ENCODE results near the gene APBB2.

APBB2 gene

DNA sequence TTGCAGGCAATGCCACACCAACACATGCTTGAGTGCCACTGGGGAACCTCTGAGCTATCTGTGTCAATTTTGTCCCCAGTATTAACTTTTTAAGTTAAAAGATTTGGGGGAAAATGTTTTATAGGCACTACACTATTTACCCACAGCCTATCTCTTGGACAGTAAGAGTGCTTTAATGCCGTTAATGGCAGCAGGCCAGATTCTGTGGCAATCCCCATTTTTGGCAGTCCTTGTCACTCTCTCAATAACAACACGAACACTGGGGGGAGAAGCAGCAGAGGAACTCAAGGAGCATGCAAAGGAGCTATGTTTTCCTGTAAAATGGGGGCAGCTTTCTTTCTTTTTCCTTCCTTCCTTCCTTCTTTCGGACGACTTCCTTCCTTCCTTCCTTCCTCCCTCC lies 296.0 kb downstream of the APBB2 start:
- TF ChIP-seq GATA3 (IDR thresholded peaks at IDR 0.05; ENCODE audit: low read depth, low read length) = no peak
- no peak for TF ChIP-seq GATA2 (IDR thresholded peaks at IDR 0.05; ENCODE audit: low read depth, low read length)

GRCh38 chr4:40916880-40917279 lies 297.5 kb downstream of the APBB2 start:
- TF ChIP-seq GATA2 (IDR thresholded peaks at IDR 0.05; ENCODE audit: low read depth, low read length) = no peak
- TF ChIP-seq GATA3 (IDR thresholded peaks at IDR 0.05; ENCODE audit: low read depth, low read length) = no peak

DNA sequence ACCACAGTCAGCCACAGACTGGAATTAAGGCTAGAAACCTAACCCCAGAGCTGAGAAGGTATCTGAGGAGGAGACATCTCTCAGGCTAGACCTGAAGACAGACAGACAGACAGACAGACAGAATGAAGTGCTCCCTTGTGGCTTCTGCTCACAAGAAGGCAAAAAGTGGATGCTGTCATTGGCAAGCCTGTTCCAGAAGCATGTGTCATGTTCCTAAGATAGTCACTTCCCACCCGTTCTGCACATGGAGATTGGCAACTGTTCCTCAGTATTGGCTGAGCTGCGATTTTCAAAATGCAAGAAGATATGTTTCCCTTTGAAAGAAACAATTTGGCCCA lies 298.2 kb downstream of the APBB2 start:
- no peak for TF ChIP-seq GATA2 (IDR thresholded peaks at IDR 0.05; ENCODE audit: low read depth, low read length)
- no peak for TF ChIP-seq GATA3 (IDR thresholded peaks at IDR 0.05; ENCODE audit: low read depth, low read length)

GRCh38 chr4:40915318-40916217 lies 298.8 kb downstream of the APBB2 start:
- no peak for TF ChIP-seq GATA3 (IDR thresholded peaks at IDR 0.05; ENCODE audit: low read depth, low read length)

DNA sequence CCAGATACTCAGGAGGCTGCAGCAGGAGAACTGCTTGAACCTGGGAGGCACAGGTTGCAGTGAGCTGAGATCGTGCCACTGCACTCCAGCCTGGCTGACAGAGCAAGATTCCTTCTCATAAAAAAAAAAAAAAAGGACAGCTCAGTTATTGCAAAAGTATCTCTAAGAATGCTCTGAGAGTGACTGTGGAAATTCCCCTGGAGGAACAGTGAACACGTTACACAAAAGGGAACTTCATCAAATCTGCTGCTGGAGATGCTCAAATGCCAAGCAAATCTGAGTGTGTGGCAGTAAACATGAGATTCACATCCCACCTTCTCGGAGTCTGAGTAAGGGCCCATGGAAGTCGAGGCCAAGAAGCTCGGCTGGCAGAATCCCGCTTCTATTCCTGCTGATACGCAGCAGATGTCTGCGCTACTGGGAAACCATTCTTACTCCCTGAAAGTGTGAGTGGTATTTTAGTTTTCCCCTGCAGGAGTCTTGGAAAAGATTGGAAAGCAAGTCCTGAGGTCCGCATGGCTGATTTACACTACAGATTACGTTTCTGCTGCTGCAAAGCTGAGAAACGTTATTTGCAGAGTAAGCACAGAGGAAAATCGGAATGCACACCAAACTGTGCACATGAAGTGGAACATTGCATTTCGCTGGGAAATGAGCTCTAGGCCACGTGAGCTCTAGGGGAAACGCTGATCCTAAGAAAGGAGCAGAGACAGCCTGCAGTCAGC lies 301.7 kb downstream of the APBB2 start:
- TF ChIP-seq GATA2 (IDR thresholded peaks at IDR 0.05; ENCODE audit: low read depth, low read length) = no peak
- TF ChIP-seq GATA3 (IDR thresholded peaks at IDR 0.05; ENCODE audit: low read depth, low read length) = no peak

GRCh38 chr4:40910706-40911105 lies 303.6 kb downstream of the APBB2 start:
- TF ChIP-seq GATA3 (IDR thresholded peaks at IDR 0.05; ENCODE audit: low read depth, low read length) (no peak), GATA2 (IDR thresholded peaks at IDR 0.05; ENCODE audit: low read depth, low read length) (no peak)

DNA sequence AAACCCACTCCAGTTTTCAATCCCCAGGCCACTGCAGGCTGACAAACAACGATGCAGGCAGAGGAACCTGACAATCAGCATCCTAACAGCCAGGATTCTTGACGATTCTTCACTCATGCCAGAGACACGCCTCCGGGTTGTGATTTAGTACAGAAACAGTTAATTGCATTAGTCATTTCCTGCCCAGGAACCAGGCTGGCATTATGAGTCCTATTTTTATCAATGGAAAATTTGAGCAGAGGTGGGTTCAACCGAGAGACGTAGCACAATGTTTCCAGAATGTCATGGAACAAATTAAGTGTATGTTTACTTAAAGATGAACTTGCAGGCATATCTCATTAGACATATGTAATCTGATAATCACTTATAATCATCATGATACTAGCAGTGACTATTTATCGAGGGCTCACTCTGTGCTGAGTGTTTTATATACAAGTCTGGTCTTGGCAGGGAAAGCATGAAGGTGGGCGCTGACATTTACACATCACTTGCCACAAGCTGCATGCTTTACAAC lies 304.9 kb downstream of the APBB2 start:
- no peak for TF ChIP-seq GATA3 (IDR thresholded peaks at IDR 0.05; ENCODE audit: low read depth, low read length)

DNA sequence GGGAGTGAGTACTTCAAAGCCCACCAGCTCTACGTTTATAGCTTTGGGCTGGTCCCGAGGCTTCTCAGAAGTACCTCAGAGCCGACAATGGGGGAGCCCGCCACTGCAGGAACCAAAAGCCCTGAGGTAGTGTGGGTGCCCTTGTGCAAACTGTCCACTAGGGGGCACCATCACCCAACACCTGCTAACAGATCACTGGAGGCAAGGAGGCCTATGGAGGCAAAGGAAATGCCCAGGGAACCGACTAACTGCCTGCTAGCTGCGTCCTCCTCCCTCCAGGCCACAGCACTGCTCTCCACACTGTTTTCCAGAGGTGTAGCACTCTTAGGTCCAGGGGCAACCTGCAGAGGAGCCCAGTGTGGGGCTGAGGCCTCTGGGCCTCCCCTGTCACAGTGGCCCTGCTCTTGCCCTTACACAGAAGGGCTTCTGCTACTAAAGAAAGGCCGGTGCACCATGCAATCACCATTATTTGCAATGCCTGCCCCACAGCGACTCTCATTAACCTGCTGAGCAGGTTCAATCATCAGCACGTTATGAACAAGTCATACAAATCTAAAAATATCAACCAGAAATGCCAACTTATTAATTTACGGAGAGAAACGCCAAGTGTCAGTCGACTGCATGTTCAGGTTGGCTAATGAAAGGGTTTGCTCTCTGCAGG lies 305.5 kb downstream of the APBB2 start:
- TF ChIP-seq GATA2 (IDR thresholded peaks at IDR 0.05; ENCODE audit: low read depth, low read length) = no peak
- no peak for TF ChIP-seq GATA3 (IDR thresholded peaks at IDR 0.05; ENCODE audit: low read depth, low read length)

DNA sequence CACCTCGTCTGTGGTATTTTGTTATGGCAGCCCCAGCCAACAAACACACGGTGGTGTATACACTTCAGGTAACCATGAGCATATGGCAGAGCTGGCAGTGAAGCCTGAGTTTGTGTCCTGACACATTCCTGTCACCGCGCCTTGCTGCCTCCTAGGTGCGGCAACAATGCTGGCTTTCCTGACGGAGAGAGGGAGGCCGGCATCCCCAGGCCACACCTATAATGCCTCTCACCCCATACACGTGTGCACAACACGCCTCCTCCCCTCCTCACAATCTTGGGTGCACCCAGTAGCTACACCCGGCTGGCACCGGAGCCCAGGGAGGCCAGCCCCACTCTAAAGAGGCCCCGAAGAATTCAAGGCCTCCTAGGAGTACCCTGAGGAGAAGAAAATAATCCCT lies 306.0 kb downstream of the APBB2 start:
- TF ChIP-seq GATA3 (IDR thresholded peaks at IDR 0.05; ENCODE audit: low read depth, low read length) (no peak), GATA2 (IDR thresholded peaks at IDR 0.05; ENCODE audit: low read depth, low read length) (no peak)

- TF ChIP-seq GATA2 (IDR thresholded peaks at IDR 0.05; ENCODE audit: low read depth, low read length) (no peak), GATA3 (IDR thresholded peaks at IDR 0.05; ENCODE audit: low read depth, low read length) (no peak)
These were observed 308.9 kb downstream of the APBB2 start for GRCh38 chr4:40905414-40905813.

DNA sequence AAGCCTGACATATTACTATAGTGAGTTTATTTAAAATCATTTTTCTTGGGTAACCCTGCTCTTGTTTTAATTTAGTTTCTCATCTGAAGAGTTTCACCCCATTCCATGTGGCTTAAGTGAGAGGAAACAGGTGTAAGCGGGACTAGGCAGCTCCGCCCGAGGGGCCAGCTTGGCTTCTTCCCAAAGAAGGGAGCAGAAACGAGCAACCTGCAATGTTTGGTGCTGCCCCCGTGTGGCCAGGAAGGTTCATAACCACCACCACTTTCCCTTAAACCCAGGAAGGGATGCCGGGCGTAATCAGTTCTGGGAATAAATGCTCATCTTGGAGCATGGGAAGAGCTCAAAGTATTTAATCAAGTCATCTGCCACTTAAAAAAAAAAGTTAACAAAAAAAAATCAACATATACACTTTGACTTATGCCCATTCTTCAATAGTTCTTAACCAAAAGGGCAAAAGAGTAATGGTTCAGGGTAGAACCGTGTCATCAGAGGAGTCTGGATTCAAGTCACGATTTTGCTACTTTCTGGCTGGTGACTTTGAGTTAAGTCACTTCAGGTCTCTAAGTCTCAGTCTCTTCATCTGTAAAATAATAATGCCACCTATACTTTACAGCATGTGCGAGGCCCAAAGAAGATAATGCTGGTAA lies 316.7 kb downstream of the APBB2 start:
- TF ChIP-seq GATA2 (IDR thresholded peaks at IDR 0.05; ENCODE audit: low read depth, low read length) (no peak), GATA3 (IDR thresholded peaks at IDR 0.05; ENCODE audit: low read depth, low read length) (no peak)

- TF ChIP-seq GATA2 (IDR thresholded peaks at IDR 0.05; ENCODE audit: low read depth, low read length) (no peak), GATA3 (IDR thresholded peaks at IDR 0.05; ENCODE audit: low read depth, low read length) (no peak)
These were observed 323.6 kb downstream of the APBB2 start for GRCh38 chr4:40890764-40891163.

GRCh38 chr4:40890199-40890598 lies 324.1 kb downstream of the APBB2 start:
- TF ChIP-seq GATA3 (IDR thresholded peaks at IDR 0.05; ENCODE audit: low read depth, low read length) (no peak), GATA2 (IDR thresholded peaks at IDR 0.05; ENCODE audit: low read depth, low read length) (no peak)

DNA sequence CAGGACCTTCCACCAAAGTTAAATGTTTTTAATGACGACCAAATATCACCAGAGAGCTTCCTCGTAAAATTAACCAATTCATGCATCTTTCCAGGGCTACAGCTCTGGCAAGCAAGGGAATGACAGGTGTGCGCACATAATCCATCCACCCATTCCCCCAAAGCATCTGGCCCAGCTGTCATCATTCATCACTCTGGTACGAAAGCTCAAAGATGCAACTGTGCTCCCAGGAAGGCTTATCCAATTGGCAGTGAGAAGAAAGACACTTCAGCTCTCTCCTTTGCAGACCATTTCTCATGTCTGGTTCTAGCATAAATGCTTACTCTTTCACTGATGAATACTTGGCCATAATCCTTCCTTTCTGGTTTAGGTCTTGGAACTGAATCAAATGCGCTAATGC lies 325.4 kb downstream of the APBB2 start:
- TF ChIP-seq GATA2 (IDR thresholded peaks at IDR 0.05; ENCODE audit: low read depth, low read length) (no peak), GATA3 (IDR thresholded peaks at IDR 0.05; ENCODE audit: low read depth, low read length) (no peak)
